RWPE1 (cell line): ENCODE measurements around the gene OSM.

ENCODE experiments used
- CTCF ChIA-PET: fragments of 350-600 bp; sonication (Branson Sonifier 250); formaldehyde crosslinking; extraction: SDS; loops from one replicate; lab custom pipeline; 2021; lab: Yijun Ruan, JAX
- POLR2A ChIA-PET: fragments of 400-600 bp; formaldehyde crosslinking; extraction: SDS; loops from one replicate; lab custom pipeline; 2020; ENCODE audit warnings: antibody characterized with exemption; ENCODE audit not compliant: low non-redundant PET; lab: Yijun Ruan, JAX
- DNase-seq: peaks from one replicate; pipeline ENCODE4 v3.0.0; 2012; ENCODE audit warnings: low spot score
- H3K27ac ChIP-seq: fragments of 450-650 bp; 2 replicates; pipeline ENCODE4 v1.5.1; 2017
- CTCF ChIP-seq: fragments of 450-650 bp; conservative IDR thresholded peaks from 2 replicates; pipeline ENCODE4 v1.5.1; 2017; ENCODE audit warnings: low read depth, mild to moderate bottlenecking

The OSM gene

GRCh38 chr22:30223303-30223702 is 43.3 kb downstream of the OSM start:
- POLR2A ChIA-PET = no interaction called here
- no peak for TF ChIP-seq CTCF
- no peak overlapping the region for H3K27ac ChIP-seq
- CTCF ChIA-PET = interaction anchor here (0.5 to 0.6 kb wide), 2 partner anchors 126 to 618 kb away, joined by 3 read pairs; no protein-coding TSS in a partner anchor
- DNase-seq = no peak

DNA sequence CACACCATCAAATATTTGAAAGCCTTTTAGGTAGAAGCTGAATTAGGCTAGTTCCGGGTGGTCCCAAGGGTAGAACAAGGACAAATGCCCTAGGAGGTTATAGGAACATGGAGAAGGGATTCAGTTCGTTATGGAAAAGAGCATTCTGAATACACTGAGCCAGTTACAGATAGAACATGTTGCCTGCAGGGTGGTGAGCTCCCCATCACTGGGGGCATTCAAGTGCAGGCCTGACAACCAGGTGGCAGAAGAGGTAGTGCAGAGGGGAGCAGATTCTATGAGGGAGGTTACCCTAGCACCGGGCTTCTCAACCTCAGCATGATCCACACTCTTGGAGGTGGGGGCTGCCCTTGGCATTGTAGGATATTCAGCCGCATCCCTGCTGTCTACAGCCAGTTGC is 44.3 kb downstream of the OSM start:
- DNase-seq = no peak
- H3K27ac ChIP-seq = no peak overlapping the region
- POLR2A ChIA-PET = no interaction called here
- CTCF ChIA-PET = no interaction called here
- TF ChIP-seq CTCF = no peak

- no peak for TF ChIP-seq CTCF
- POLR2A ChIA-PET = no interaction called here
- no peak overlapping the region for H3K27ac ChIP-seq
- CTCF ChIA-PET = no interaction called here
- DNase-seq = no peak
Observed at GRCh38 chr22:30221121-30221992, 45.3 kb downstream of the OSM start.

DNA sequence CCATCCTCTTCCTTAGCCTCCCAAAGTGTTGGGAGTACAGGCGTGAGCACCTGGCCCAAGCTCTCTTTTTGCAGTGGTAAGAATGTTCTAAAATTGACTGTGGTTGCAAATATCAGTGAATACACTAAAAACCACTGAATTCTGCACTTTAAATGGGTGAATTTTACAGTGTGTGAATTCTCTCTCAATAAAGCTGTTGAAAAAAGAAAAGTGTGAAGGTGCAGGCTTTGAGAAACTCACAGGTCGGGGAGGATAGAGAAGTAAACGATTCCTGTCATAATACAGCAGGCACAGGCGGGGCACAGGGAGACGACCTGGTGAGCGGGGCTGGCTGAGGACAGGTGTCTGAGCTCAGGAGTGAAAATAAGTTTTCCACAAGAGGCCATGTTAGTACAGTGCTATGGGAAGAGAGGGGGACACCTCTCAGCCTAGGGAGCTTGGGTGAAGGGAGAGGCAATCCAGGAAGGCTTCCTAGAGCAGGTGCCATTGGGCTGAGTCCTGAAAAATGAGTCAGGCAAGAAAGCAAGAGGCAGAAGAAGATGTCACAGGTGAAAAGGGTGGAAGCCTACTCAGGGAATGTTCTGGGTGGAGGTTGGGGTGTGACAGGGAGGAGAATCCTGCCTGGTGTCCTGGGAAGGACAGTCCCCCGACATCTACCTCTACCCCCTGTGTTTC is 46.2 kb downstream of the OSM start:
- POLR2A ChIA-PET = no interaction called here
- no peak overlapping the region for H3K27ac ChIP-seq
- CTCF ChIA-PET = interaction anchor here (0.6 kb wide), 1 partner anchor 133 kb away, joined by 3 read pairs; no protein-coding TSS in a partner anchor
- no peak for DNase-seq
- no peak for TF ChIP-seq CTCF

- POLR2A ChIA-PET = no interaction called here
- DNase-seq = no peak
- H3K27ac ChIP-seq = no peak overlapping the region
- CTCF ChIA-PET = interaction anchor here (0.6 kb wide), 1 partner anchor 134 kb away, joined by 3 read pairs; no protein-coding TSS in a partner anchor
- TF ChIP-seq CTCF = no peak
Observed at GRCh38 chr22:30219668-30220278, 46.9 kb downstream of the OSM start.

DNA sequence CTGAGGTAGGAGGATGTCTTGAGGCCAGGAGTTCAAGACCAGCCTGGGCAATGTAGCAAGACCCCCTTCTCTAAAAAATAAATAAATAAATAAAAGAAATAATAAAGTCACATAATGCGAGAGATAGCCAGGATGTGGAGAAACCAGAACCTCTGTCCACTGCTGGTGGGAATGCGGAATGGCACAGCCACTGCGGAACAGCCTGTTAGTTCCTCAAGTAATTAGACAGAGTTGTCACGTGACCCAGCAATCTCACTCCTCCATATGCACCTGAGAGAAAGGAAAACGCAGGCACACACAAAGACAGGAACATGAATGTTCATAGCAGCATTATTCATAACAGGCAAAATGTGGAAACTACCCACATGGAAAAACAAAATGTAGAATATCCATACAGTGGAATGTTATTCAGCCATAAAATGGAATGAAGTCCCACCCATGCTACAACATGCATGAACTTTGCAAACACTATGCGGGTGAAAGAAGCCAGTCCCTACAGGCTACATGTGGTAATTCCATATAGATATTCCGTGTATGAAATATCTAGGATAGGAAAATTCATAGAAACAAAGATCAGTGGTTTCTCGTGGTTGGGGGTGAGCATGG is 47.5 kb downstream of the OSM start:
- H3K27ac ChIP-seq = no peak overlapping the region
- ChIA-PET POLR2A (no interaction called here), CTCF (interaction anchor here (0.7 kb wide), 1 partner anchor 259 kb away, joined by 3 read pairs; no protein-coding TSS in a partner anchor)
- no peak for DNase-seq
- TF ChIP-seq CTCF = no peak
